NCI-H2227 treated with DMSO at 0.1 percent for 48 hours (cell line): ENCODE measurements around the gene CCDC9.
"Not testable (repeated sequence)": the region's sequence is repeated elsewhere in the genome, so short reads cannot be mapped to it uniquely, and the experiment has no call there.

ENCODE experiments used
- DNase-seq: peaks from one replicate; lab custom pipeline; 2025; lab: John Stamatoyannopoulos, UW

CCDC9 gene

GRCh38 chr19:47300867-47301266, 44.5 kb downstream of the CCDC9 start:
- DNase-seq = not testable (repeated sequence)

- no peak for DNase-seq
Measured at GRCh38 chr19:47302249-47302648, 45.9 kb downstream of the CCDC9 start.

GRCh38 chr19:47303966-47304365, 47.6 kb downstream of the CCDC9 start:
- no peak for DNase-seq

- peak; percentile 14 for DNase-seq
Measured at GRCh38 chr19:47305309-47305751, 49.0 kb downstream of the CCDC9 start.

- no peak for DNase-seq
Measured at GRCh38 chr19:47306303-47306702, 50.0 kb downstream of the CCDC9 start.

- no peak for DNase-seq
Measured at GRCh38 chr19:47309038-47309437, 52.7 kb downstream of the CCDC9 start.

GRCh38 chr19:47309608-47310007, 53.3 kb downstream of the CCDC9 start, which contains the start of gene C5AR1:
TSS of gene C5AR1 (plus strand) at chr19:47309861. CDS start at chr19:47309896, 35 bp downstream.
- no peak for DNase-seq

- no peak for DNase-seq
Measured at GRCh38 chr19:47310323-47310722, 54.0 kb downstream of the CCDC9 start.

GRCh38 chr19:47310819-47311218, 54.5 kb downstream of the CCDC9 start:
- no peak for DNase-seq

GRCh38 chr19:47312366-47313006, 56.2 kb downstream of the CCDC9 start:
- DNase-seq = no peak

- no peak for DNase-seq
Measured at GRCh38 chr19:47313754-47314295, 57.5 kb downstream of the CCDC9 start.

GRCh38 chr19:47315125-47315821, 58.9 kb downstream of the CCDC9 start:
- no peak for DNase-seq

GRCh38 chr19:47316513-47316912, 60.2 kb downstream of the CCDC9 start:
- DNase-seq = no peak

- no peak for DNase-seq
Measured at GRCh38 chr19:47319923-47320871, 63.9 kb downstream of the CCDC9 start.
